HPDE6-E6E7 (cell line): Measurements from ENCODE around the gene ZNF106.

Source experiments
- DNase-seq: peaks from one replicate; pipeline ENCODE4 v3.0.0; 2011; ENCODE audit warnings: missing footprints; ENCODE audit errors: extremely low spot score

Gene ZNF106

GRCh38 chr15:42367041-42367440 lies 123.9 kb downstream of the ZNF106 start:
- DNase-seq = no peak

GRCh38 chr15:42365921-42366550 lies 124.9 kb downstream of the ZNF106 start:
- no peak for DNase-seq

- no peak for DNase-seq
These were observed 126.4 kb downstream of the ZNF106 start for GRCh38 chr15:42364529-42364928.

- DNase-seq = no peak
These were observed 127.0 kb downstream of the ZNF106 start for GRCh38 chr15:42363942-42364341.

GRCh38 chr15:42363487-42363886 lies 127.5 kb downstream of the ZNF106 start:
- no peak for DNase-seq
